Smooth muscle cell (in vitro differentiated cells): Measurements from ENCODE around the gene CDH26. TPM values are rescaled to one million over a fixed set of nuclear protein-coding genes. Genes with fewer than 3 reads are reported as not detected.

ENCODE experiments used
- DNase-seq: peaks from one replicate; lab custom pipeline; 2025; ENCODE audit not compliant: unreplicated experiment; lab: John Stamatoyannopoulos, UW
- H2AFZ ChIP-seq: fragments of 200-600 bp; sonication (generic); 2 replicates; pipeline ENCODE4 v1.6.0; 2016; ENCODE audit warnings: antibody characterized with exemption, low read depth, mild to moderate bottlenecking
- H3F3A ChIP-seq: fragments of 200-600 bp; sonication (generic); 2 replicates; pipeline ENCODE4 v1.6.0; 2017; ENCODE audit warnings: antibody characterized with exemption, low read depth
- H3K27ac ChIP-seq: fragments of 200-600 bp; sonication (generic); 2 replicates; pipeline ENCODE4 v1.5.1; 2016; ENCODE audit warnings: low read depth, mild to moderate bottlenecking
- H3K27me3 ChIP-seq: fragments of 200-600 bp; sonication (generic); 2 replicates; pipeline ENCODE4 v1.6.1; 2016; ENCODE audit warnings: low read depth, mild to moderate bottlenecking
- H3K36me3 ChIP-seq: fragments of 200-600 bp; sonication (generic); 2 replicates; pipeline ENCODE4 v1.5.1; 2016; ENCODE audit warnings: low read depth
- H3K4me1 ChIP-seq: fragments of 200-600 bp; sonication (generic); 2 replicates; pipeline ENCODE4 v1.5.1; 2016; ENCODE audit warnings: low read depth
- H3K4me2 ChIP-seq: fragments of 200-600 bp; sonication (generic); 2 replicates; pipeline ENCODE4 v1.6.0; 2016; ENCODE audit warnings: mild to moderate bottlenecking
- H3K4me3 ChIP-seq: fragments of 200-600 bp; sonication (generic); 2 replicates; pipeline ENCODE4 v1.5.1; 2016; ENCODE audit warnings: mild to moderate bottlenecking
- H3K79me2 ChIP-seq: fragments of 200-600 bp; sonication (generic); 2 replicates; pipeline ENCODE4 v1.6.0; 2016; ENCODE audit warnings: low read depth, mild to moderate bottlenecking
- H3K9ac ChIP-seq: fragments of 200-600 bp; sonication (generic); 2 replicates; pipeline ENCODE4 v1.6.0; 2016; ENCODE audit warnings: low read depth
- H3K9me3 ChIP-seq: fragments of 200-600 bp; sonication (generic); replicated peaks from 2 replicates; pipeline ENCODE4 v1.5.1; 2016; ENCODE audit warnings: low read depth
- H4K20me1 ChIP-seq: fragments of 200-600 bp; sonication (generic); 2 replicates; pipeline ENCODE4 v1.6.0; 2016; ENCODE audit warnings: low read depth
- CTCF ChIP-seq: fragments of 200-600 bp; sonication (generic); IDR thresholded peaks from 2 replicates; pipeline ENCODE4 v1.5.1; 2017; ENCODE audit warnings: borderline replicate concordance, mild to moderate bottlenecking, antibody characterized with exemption; ENCODE audit not compliant: insufficient read depth, poor library complexity, severe bottlenecking
- WGBS: methylation state at CpG from one replicate; pipeline ENCODE4 v1.1.7; 2016; ENCODE audit warnings: low lambda C conversion rate; 5-methylcytosine and 5-hydroxymethylcytosine counted together
- polyA plus RNA-seq: library from polyadenylated mRNA; unstranded; fragments of >200 nt; fragmentation: Nextera tagmentation; extraction: Ambion mirVana; gene quantifications from 2 replicates; pipeline ENCODE4 v1.2.1, GENCODE V29; 2016
- total RNA-seq: library from RNA; depleted of rRNA; stranded (reverse); fragments of >200 nt; gene quantifications from 2 replicates; pipeline ENCODE4 v1.2.3, GENCODE V29; 2014

Gene CDH26
- total and polyA plus RNA-seq, 2 experiments from 2014 or later: 0.18 to 1.2 TPM

GRCh38 chr20:59933296-59933848, 24.9 kb upstream of the CDH26 start, which contains the start of gene SYCP2:
TSS of gene SYCP2 (minus strand) at chr20:59933637. CDS start at chr20:59922413, 11,224 bp downstream.
- Histone ChIP-seq H3K4me1 (no peaks in the 10 kb centered on the region), H3K27me3 (no peaks in the 10 kb centered on the region), H3F3A (no peaks in the 10 kb centered on the region), H2AFZ (peak within 1 kb of the TSS; percentile 99), H3K9me3 (no peaks in the 10 kb centered on the region), H3K4me2 (peak within 1 kb of the TSS; percentile 93), H3K4me3 (peak within 1 kb of the TSS; percentile 75), H3K79me2 (no peaks in the 10 kb centered on the region), H3K9ac (no peak within 1 kb of the TSS), H3K27ac (no peak within 1 kb of the TSS), H3K36me3 (no peaks in the 10 kb centered on the region), H4K20me1 (peaks cover 17% of the 10 kb centered on the region)
- WGBS: 72% methylated on average over 47 of the region's 65 CpGs
- no peak for DNase-seq
- TF ChIP-seq CTCF: no peak

- Histone ChIP-seq H3K79me2 (peaks cover under 1% of the 10 kb centered on the region), H3K9me3 (no peaks in the 10 kb centered on the region), H2AFZ (peak overlapping the region; percentile 99), H3K9ac (no peak overlapping the region), H3K4me1 (no peaks in the 10 kb centered on the region), H3K27me3 (no peaks in the 10 kb centered on the region), H3K4me3 (peak overlapping the region; percentile 75), H3F3A (peaks cover 4% of the 10 kb centered on the region), H3K27ac (no peak overlapping the region), H3K36me3 (no peaks in the 10 kb centered on the region), H3K4me2 (peak overlapping the region; percentile 93), H4K20me1 (peaks cover 21% of the 10 kb centered on the region)
- WGBS: 7% methylated on average over 52 of the region's 59 CpGs
- DNase-seq: peak; percentile 44
- TF ChIP-seq CTCF: peak; percentile 97
Measured at GRCh38 chr20:59933849-59934585, 24.2 kb upstream of the CDH26 start.

GRCh38 chr20:59935457-59936185, 22.6 kb upstream of the CDH26 start:
- H3K27me3 ChIP-seq: no peaks in the 10 kb centered on the region
- WGBS: 96% methylated on average over 8 of the region's 8 CpGs
- no peak overlapping the region for H3K9ac ChIP-seq
- no peaks in the 10 kb centered on the region for H3K4me1 ChIP-seq
- H3K36me3 ChIP-seq: no peaks in the 10 kb centered on the region
- H3K4me2 ChIP-seq: no peak overlapping the region
- no peak overlapping the region for H3K27ac ChIP-seq
- H3K4me3 ChIP-seq: no peak overlapping the region
- H2AFZ ChIP-seq: no peak overlapping the region
- no peak for TF ChIP-seq CTCF
- no peak for DNase-seq
- H3K9me3 ChIP-seq: no peaks in the 10 kb centered on the region
- peaks cover 4% of the 10 kb centered on the region for H3F3A ChIP-seq
- peaks cover 5% of the 10 kb centered on the region for H3K79me2 ChIP-seq
- peaks cover 21% of the 10 kb centered on the region for H4K20me1 ChIP-seq
